ENCODE results near the gene PER2. TPM values are rescaled to one million over a fixed set of nuclear protein-coding genes. Genes with fewer than 3 reads are reported as not detected.

The PER2 gene
- total RNA-seq, 1 experiment from 2014 or later = 4.0 TPM

Other genes with a start within 250 kb of the PER2 start
- 13.3 and 21.5 TPM in 2 replicates for gene SCLY, start 227.6 kb downstream of the PER2 start, total RNA-seq (2014; rRNA removed; shearing (Covaris generic))
- under 0.01 TPM in 1 of 2 replicates, not detected in the other for gene ESPNL, start 188.3 kb downstream of the PER2 start, total RNA-seq (2014; rRNA removed; shearing (Covaris generic))
- not detected in 2 replicates for gene KLHL30, start 149.9 kb downstream of the PER2 start, total RNA-seq (2014; rRNA removed; shearing (Covaris generic))
- 0.10 and 1.8 TPM in 2 replicates for gene ERFE, start 129.6 kb downstream of the PER2 start, total RNA-seq (2014; rRNA removed; shearing (Covaris generic))
- 20.5 and 20.7 TPM in 2 replicates for gene ILKAP, start 84.9 kb downstream of the PER2 start, total RNA-seq (2014; rRNA removed; shearing (Covaris generic))
- gene HES6, start 48.6 kb downstream of the PER2 start, total RNA-seq (2014; rRNA removed; shearing (Covaris generic)) = 8.3 and 22.7 TPM in 2 replicates
- 5.6 and 7.1 TPM in 2 replicates for gene TRAF3IP1, start 31.9 kb upstream of the PER2 start, total RNA-seq (2014; rRNA removed; shearing (Covaris generic))
- 23.5 and 27.4 TPM in 2 replicates for gene ASB1, start 138.3 kb upstream of the PER2 start, total RNA-seq (2014; rRNA removed; shearing (Covaris generic))